ENCODE results near the gene C5orf15. TPM values are rescaled to one million over a fixed set of nuclear protein-coding genes. Genes with fewer than 3 reads are reported as not detected.

The C5orf15 gene
- total and polyA plus RNA-seq, 9 of the 15 experiments (the other 6 are each of a cell fraction or from before 2014, with no cell fraction given), result 23.3 to 50.7 (median 35.5) TPM

GRCh38 chr5:133916914-133917313 lies 51.5 kb downstream of the C5orf15 start:
- H3K36me3 ChIP-seq (ENCODE audit: control insufficient read depth, insufficient read depth, low read length), result no peaks in the 10 kb centered on the region
- TF ChIP-seq ZFP30 (CRISPR knock-in tag; IDR thresholded peaks at IDR 0.05; ENCODE audit: borderline replicate concordance) (no peak), SRSF7 (optimal IDR thresholded peaks at IDR 0.05; ENCODE audit: low read depth, low read length) (no peak), ZNF280A (IDR thresholded peaks at IDR 0.05; ENCODE audit: low read depth, partially characterized antibody) (no peak), CREM (IDR thresholded peaks at IDR 0.05; ENCODE audit: low read depth) (no peak), ZFP91 (CRISPR knock-in tag; IDR thresholded peaks at IDR 0.05) (no peak), ZBED1 (IDR thresholded peaks at IDR 0.05) (no peak), MLLT1 (IDR thresholded peaks at IDR 0.05) (no peak), ZNF354B (CRISPR knock-in tag; IDR thresholded peaks at IDR 0.05) (no peak), ELF4 (CRISPR knock-in tag; IDR thresholded peaks at IDR 0.05) (no peak), LARP7 (IDR thresholded peaks at IDR 0.05) (no peak), ZC3H8 (IDR thresholded peaks at IDR 0.05) (no peak), JUND (IDR thresholded peaks at IDR 0.05; ENCODE audit: borderline replicate concordance, low read depth, low read length) (no peak), JUND (tag; IDR thresholded peaks at IDR 0.05; ENCODE audit: borderline replicate concordance, low read depth, low read length) (no peak), DIDO1 (tag; IDR thresholded peaks at IDR 0.05; ENCODE audit: low read depth) (no peak), LEF1 (IDR thresholded peaks at IDR 0.05) (no peak)
- no peaks in the 10 kb centered on the region for H4K20me1 ChIP-seq (replicated peaks; ENCODE audit: control insufficient read depth, insufficient read depth, low read length)
- H3K79me2 ChIP-seq (ENCODE audit: control insufficient read depth, insufficient read depth, low read length), result no peaks in the 10 kb centered on the region
- no peaks in the 10 kb centered on the region for H3K27me3 ChIP-seq (ENCODE audit: control insufficient read depth in 2 of 2, insufficient read depth in 2 of 2, low read length in 2 of 2)
- no peak overlapping the region for H3K4me2 ChIP-seq (ENCODE audit: insufficient read depth, low read length)
- no peak overlapping the region for H3K9ac ChIP-seq (ENCODE audit: insufficient read depth in 1 of 2, low read depth in 2 of 2, low read length in 2 of 2)
- 45% methylated on average over 6 of the region's 6 CpGs for WGBS (ENCODE audit: insufficient coverage, low coverage, missing lambda C conversion rate)
- H3K27ac ChIP-seq (ENCODE audit: extremely low read depth, low read depth, low read length), result no peak overlapping the region
- no peaks in the 10 kb centered on the region for H3K9me1 ChIP-seq (ENCODE audit: control insufficient read depth, insufficient read depth, low read length)
- CTCF ChIA-PET (ENCODE audit: low intra/inter-chr PET ratio), result no interaction called here
- no peak overlapping the region for H3K4me3 ChIP-seq
- FAIRE-seq (no peak), DNase-seq (ENCODE audit: extremely low read depth in 1 of 4, low spot score in 3 of 4) (no peak), ATAC-seq (no peak)
- no peaks in the 10 kb centered on the region for H3K9me3 ChIP-seq (replicated peaks; ENCODE audit: control insufficient read depth, insufficient read depth, low read depth, low read length)
- intact Hi-C loops (cut with micrococcal nuclease) (no loop called here), in situ Hi-C loops (cut with MboI) (no loop called here)
- peaks cover 0 to 10% of the 10 kb centered on the region in 2 experiments; a peak in 2 of 5 replicates for H3K4me1 ChIP-seq (replicated peaks in 1 of 2; ENCODE audit: control insufficient read depth in 2 of 2, insufficient read depth in 2 of 2, low read length in 2 of 2)
- H2AFZ ChIP-seq (ENCODE audit: low read depth, low read length), result no peak overlapping the region
- BruUV-seq (replicated peaks), result no TSS peak
- POLR2A ChIA-PET, result interaction anchor here (0.8 to 1.1 kb wide), 2 partner anchors 12 to 14 kb away, joined by 3 to 5 read pairs; no protein-coding TSS in a partner anchor

All from K562 (cell line).